Inferior parietal cortex (tissue), 1 donor: ENCODE results near the gene ABR.
"Not testable (repeated sequence)": the region's sequence is repeated elsewhere in the genome, so short reads cannot be mapped to it uniquely, and the experiment has no call there.

ENCODE experiments used
- DNase-seq: peaks from one replicate; pipeline ENCODE4 v3.0.0-alpha.2; 2016; ENCODE audit errors: extremely low spot score

Gene ABR

GRCh38 chr17:1008008-1008761, 171.6 kb downstream of the ABR start:
- DNase-seq: no peak

GRCh38 chr17:1007310-1008007, 172.3 kb downstream of the ABR start:
- DNase-seq: no peak

GRCh38 chr17:1006054-1006453, 173.7 kb downstream of the ABR start:
- no peak for DNase-seq

GRCh38 chr17:1005361-1005946, 174.3 kb downstream of the ABR start:
- peak; percentile 75 for DNase-seq

GRCh38 chr17:1004769-1005295, 174.9 kb downstream of the ABR start:
- no peak for DNase-seq

- no peak for DNase-seq
Observed at GRCh38 chr17:1003972-1004768, 175.6 kb downstream of the ABR start.

GRCh38 chr17:1003633-1003971, 176.2 kb downstream of the ABR start:
- no peak for DNase-seq

GRCh38 chr17:1002771-1003555, 176.8 kb downstream of the ABR start:
- peak; percentile 73 for DNase-seq

- DNase-seq: no peak
Observed at GRCh38 chr17:1002412-1002753, 177.4 kb downstream of the ABR start.

GRCh38 chr17:1001640-1002411, 178.0 kb downstream of the ABR start:
- no peak for DNase-seq

GRCh38 chr17:1000597-1001461, 179.0 kb downstream of the ABR start:
- no peak for DNase-seq

- no peak for DNase-seq
Observed at GRCh38 chr17:998111-998510, 181.7 kb downstream of the ABR start.

GRCh38 chr17:996554-997344, 183.0 kb downstream of the ABR start, which contains the start of gene TIMM22:
TIMM22 (plus strand) TSS chr17:997129; CDS start chr17:997143, 14 bp downstream.
- DNase-seq: peak; percentile 96

GRCh38 chr17:995324-995723, 184.5 kb downstream of the ABR start:
- not testable (repeated sequence) for DNase-seq

- DNase-seq: no peak
Observed at GRCh38 chr17:992933-993332, 186.8 kb downstream of the ABR start.

- DNase-seq: no peak
Observed at GRCh38 chr17:988561-988960, 191.2 kb downstream of the ABR start.

GRCh38 chr17:987931-988330, 191.8 kb downstream of the ABR start:
- DNase-seq: no peak

- DNase-seq: no peak
Observed at GRCh38 chr17:986322-986929, 193.4 kb downstream of the ABR start.
